ENCODE data around the gene ATP6V1E1.
A peak's percentile ranks its signal among the peaks of the same experiment; 100 is the strongest.

ATP6V1E1 gene

DNA sequence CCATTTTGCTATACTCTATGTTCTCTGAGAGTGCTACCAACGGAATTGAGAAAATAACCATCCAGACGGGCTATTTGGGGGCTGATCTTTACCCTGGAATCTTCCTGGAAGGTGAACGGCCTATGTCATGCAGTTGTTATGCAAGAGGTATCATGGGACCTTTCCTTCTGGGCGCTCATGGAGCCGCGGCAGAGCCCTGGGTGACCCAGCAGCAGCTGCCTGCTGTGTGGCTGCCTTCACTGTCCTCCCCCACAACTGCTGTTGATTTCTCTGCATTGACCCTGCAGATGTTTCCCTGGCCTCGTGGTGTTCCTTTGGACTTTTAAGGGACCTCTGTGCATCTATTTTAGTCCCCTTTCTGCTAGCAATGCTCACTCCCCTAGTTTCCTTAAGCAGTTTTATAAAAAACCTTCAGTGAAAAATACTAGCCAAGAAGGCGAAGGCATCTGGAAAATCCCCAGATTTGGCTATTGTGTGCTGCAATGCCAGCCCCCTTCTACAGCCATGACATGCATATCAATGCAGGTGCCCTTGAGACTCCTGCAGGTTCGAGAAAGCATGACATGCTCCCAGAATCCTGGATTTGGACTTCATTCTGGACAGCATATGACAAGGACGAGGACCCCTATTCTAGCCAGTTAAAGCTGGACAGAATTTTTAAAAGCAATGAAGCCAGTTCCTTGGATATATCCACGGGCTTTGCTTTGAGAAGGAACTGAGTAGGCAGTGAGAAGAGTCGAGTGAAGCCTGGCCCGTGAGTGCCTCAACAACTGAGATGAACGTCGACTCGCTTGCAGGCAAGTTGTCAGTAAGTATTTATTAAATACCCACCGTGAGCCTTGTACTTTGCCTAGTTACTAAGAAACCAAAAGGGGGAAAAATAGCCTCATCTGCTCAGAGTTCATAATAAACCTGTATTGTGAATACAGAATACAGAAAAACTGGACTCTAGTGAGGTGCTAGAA is 65.4 kb downstream of the ATP6V1E1 start, which contains the start of gene SLC25A18:
TSS of gene SLC25A18 (plus strand) at position 593 of the 965 bp plus-strand sequence. CDS start 16,447 bp downstream, outside the sequence.
- peak; percentile 79 for DNase-seq

DNA sequence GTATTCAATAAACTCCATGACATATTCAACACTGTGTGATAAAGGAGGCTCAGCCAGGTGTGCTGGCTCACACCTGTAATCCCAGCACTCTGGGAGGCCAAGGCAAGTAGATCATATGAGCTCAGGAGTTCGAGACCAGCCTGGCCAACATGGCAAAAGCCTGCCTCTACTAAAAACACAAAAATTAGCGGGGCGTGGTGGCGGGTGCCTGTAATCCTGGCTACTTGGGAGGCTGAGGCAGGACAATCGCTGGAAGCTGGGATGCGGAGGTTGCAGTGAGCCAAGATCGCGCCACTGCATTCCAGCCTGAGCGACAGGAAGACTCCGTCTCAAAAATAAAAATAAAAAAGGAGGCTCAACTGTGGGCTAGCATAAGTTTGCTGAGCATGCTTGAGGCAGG is 69.4 kb downstream of the ATP6V1E1 start:
- no peak overlapping the region for H3K4ac ChIP-seq (ENCODE audit: low read depth, low read length)
- no CpG with 5 or more reads among the region's 10 CpGs for WGBS (ENCODE audit: extremely low coverage, insufficient coverage, low lambda C conversion rate)
- H3K79me1 ChIP-seq (ENCODE audit: low read length) = no peaks in the 10 kb centered on the region
- H3K9ac ChIP-seq (ENCODE audit: low read length) = no peak overlapping the region
- H3K4me1 ChIP-seq (ENCODE audit: control insufficient read depth, low read depth, low read length) = peaks cover 3% of the 10 kb centered on the region
- H4K8ac ChIP-seq (ENCODE audit: low read depth, low read length) = no peak overlapping the region
- peaks cover 5% of the 10 kb centered on the region for H3K36me3 ChIP-seq (ENCODE audit: control insufficient read depth, insufficient read depth, low read length)
- no peak overlapping the region for H3K18ac ChIP-seq (ENCODE audit: low read length)
- H2BK5ac ChIP-seq (ENCODE audit: low read length) = no peak overlapping the region
- H4K5ac ChIP-seq (ENCODE audit: low read length) = no peak overlapping the region
- no peak overlapping the region for H3K4me2 ChIP-seq (ENCODE audit: low read length)
- no peak for DNase-seq
- H3K4me3 ChIP-seq (ENCODE audit: low read length) = no peak overlapping the region
- H3K79me2 ChIP-seq (ENCODE audit: control insufficient read depth, insufficient read depth, low read length) = no peaks in the 10 kb centered on the region
- H3K27me3 ChIP-seq (ENCODE audit: insufficient read depth, low read length, poor library complexity) = no peaks in the 10 kb centered on the region
- H3K27ac ChIP-seq (ENCODE audit: low read depth, low read length) = no peak overlapping the region
- no peak overlapping the region for H2BK15ac ChIP-seq (replicated peaks; ENCODE audit: low read depth)
- no peak overlapping the region for H3K56ac ChIP-seq (ENCODE audit: low read length)
- H3K23ac ChIP-seq (ENCODE audit: low read length) = no peak overlapping the region
- no peak overlapping the region for H2AK5ac ChIP-seq (ENCODE audit: low read length)
- no peak overlapping the region for H2BK120ac ChIP-seq (ENCODE audit: low read depth, low read length)

More for the DNA sequence above, 65.4 kb downstream of the ATP6V1E1 start, which contains the start of gene SLC25A18:
- no peak within 1 kb of the TSS for H3K4me2 ChIP-seq (ENCODE audit: low read length)
- no peak within 1 kb of the TSS for H3K4me3 ChIP-seq (ENCODE audit: low read length)
- H4K8ac ChIP-seq (ENCODE audit: low read depth, low read length) = no peak within 1 kb of the TSS
- H3K4me1 ChIP-seq (ENCODE audit: control insufficient read depth, low read depth, low read length) = peaks cover 3% of the 10 kb centered on the region
- no peaks in the 10 kb centered on the region for H3K79me2 ChIP-seq (ENCODE audit: control insufficient read depth, insufficient read depth, low read length)
- no peak within 1 kb of the TSS for H3K9ac ChIP-seq (ENCODE audit: low read length)
- no peak within 1 kb of the TSS for H3K18ac ChIP-seq (ENCODE audit: low read length)
- H3K36me3 ChIP-seq (ENCODE audit: control insufficient read depth, insufficient read depth, low read length) = peaks cover 2% of the 10 kb centered on the region
- peak within 1 kb of the TSS; percentile 26 for H3K27ac ChIP-seq (ENCODE audit: low read depth, low read length)
- no peak within 1 kb of the TSS for H2AK5ac ChIP-seq (ENCODE audit: low read length)
- H3K79me1 ChIP-seq (ENCODE audit: low read length) = no peaks in the 10 kb centered on the region
- no peak within 1 kb of the TSS for H3K23ac ChIP-seq (ENCODE audit: low read length)
- WGBS (ENCODE audit: extremely low coverage, insufficient coverage, low lambda C conversion rate) = no CpG with 5 or more reads among the region's 17 CpGs
- no peak within 1 kb of the TSS for H3K4ac ChIP-seq (ENCODE audit: low read depth, low read length)
- no peak within 1 kb of the TSS for H2BK15ac ChIP-seq (replicated peaks; ENCODE audit: low read depth)
- H3K56ac ChIP-seq (ENCODE audit: low read length) = peak within 1 kb of the TSS; percentile 52
- no peak within 1 kb of the TSS for H4K5ac ChIP-seq (ENCODE audit: low read length)
- no peaks in the 10 kb centered on the region for H3K27me3 ChIP-seq (ENCODE audit: insufficient read depth, low read length, poor library complexity)
- no peak within 1 kb of the TSS for H2BK120ac ChIP-seq (ENCODE audit: low read depth, low read length)
- H2BK5ac ChIP-seq (ENCODE audit: low read length) = no peak within 1 kb of the TSS

DNA sequence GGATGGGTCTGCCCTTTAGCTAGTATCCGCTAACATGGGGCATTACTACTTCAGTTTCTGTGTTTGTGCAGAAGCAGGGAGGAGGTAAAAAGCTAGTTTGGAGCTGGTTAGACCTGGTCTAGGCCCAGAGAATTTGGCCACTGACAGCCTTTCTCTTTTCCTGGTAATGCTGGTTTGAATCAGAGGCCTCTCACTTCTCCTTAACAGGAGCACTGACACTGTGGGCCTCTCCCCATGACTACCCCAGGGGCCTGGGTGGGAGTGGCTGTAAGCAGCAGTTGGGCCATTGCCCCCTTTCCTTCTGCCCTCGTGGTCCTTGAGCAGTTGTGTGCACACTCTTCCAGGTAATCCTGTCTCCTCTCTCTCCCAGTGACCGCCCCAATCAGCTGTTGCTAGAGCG is 73.7 kb downstream of the ATP6V1E1 start:
- Histone ChIP-seq H3K9ac (ENCODE audit: low read length) (no peak overlapping the region), H3K4me1 (ENCODE audit: control insufficient read depth, low read depth, low read length) (no peaks in the 10 kb centered on the region), H3K18ac (ENCODE audit: low read length) (no peak overlapping the region), H2BK120ac (ENCODE audit: low read depth, low read length) (no peak overlapping the region), H2BK15ac (replicated peaks; ENCODE audit: low read depth) (no peak overlapping the region), H3K4me2 (ENCODE audit: low read length) (no peak overlapping the region), H3K79me2 (ENCODE audit: control insufficient read depth, insufficient read depth, low read length) (no peaks in the 10 kb centered on the region), H2BK5ac (ENCODE audit: low read length) (no peak overlapping the region), H2AK5ac (ENCODE audit: low read length) (no peak overlapping the region), H3K36me3 (ENCODE audit: control insufficient read depth, insufficient read depth, low read length) (peaks cover 21% of the 10 kb centered on the region), H3K4me3 (ENCODE audit: low read length) (no peak overlapping the region), H3K27ac (ENCODE audit: low read depth, low read length) (no peak overlapping the region), H4K5ac (ENCODE audit: low read length) (no peak overlapping the region), H3K23ac (ENCODE audit: low read length) (no peak overlapping the region), H3K27me3 (ENCODE audit: insufficient read depth, low read length, poor library complexity) (no peaks in the 10 kb centered on the region), H3K4ac (ENCODE audit: low read depth, low read length) (no peak overlapping the region), H4K8ac (ENCODE audit: low read depth, low read length) (no peak overlapping the region), H3K56ac (ENCODE audit: low read length) (no peak overlapping the region), H3K79me1 (ENCODE audit: low read length) (no peaks in the 10 kb centered on the region)
- no CpG with 5 or more reads among the region's 4 CpGs for WGBS (ENCODE audit: extremely low coverage, insufficient coverage, low lambda C conversion rate)
- no peak for DNase-seq

DNA sequence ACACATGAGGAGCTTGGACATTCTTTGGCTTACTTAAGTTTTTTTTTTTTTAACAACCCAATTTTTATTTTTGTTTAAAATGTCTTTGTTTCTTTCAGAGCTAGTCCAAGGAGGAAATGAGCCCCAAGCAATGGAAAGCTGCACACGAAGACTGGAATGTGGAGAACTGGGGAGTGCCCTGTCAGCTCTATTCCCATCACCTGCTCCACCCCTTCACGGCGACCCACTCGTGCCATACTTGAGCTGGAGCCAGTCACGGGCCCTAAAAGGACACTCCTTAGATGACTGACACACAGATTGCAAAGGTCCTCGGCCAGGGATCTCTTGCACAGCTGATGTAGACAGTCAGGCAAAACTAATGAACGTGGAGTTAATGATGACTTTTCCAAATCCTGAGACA is 75.8 kb downstream of the ATP6V1E1 start:
- no peaks in the 10 kb centered on the region for H3K79me2 ChIP-seq (ENCODE audit: control insufficient read depth, insufficient read depth, low read length)
- no peak overlapping the region for H2BK120ac ChIP-seq (ENCODE audit: low read depth, low read length)
- H2BK15ac ChIP-seq (replicated peaks; ENCODE audit: low read depth) = no peak overlapping the region
- H3K4me3 ChIP-seq (ENCODE audit: low read length) = no peak overlapping the region
- H3K36me3 ChIP-seq (ENCODE audit: control insufficient read depth, insufficient read depth, low read length) = peaks cover 22% of the 10 kb centered on the region
- no peak overlapping the region for H2AK5ac ChIP-seq (ENCODE audit: low read length)
- H3K4me1 ChIP-seq (ENCODE audit: control insufficient read depth, low read depth, low read length) = no peaks in the 10 kb centered on the region
- no peak overlapping the region for H4K5ac ChIP-seq (ENCODE audit: low read length)
- no peak overlapping the region for H4K8ac ChIP-seq (ENCODE audit: low read depth, low read length)
- H3K79me1 ChIP-seq (ENCODE audit: low read length) = no peaks in the 10 kb centered on the region
- no peak overlapping the region for H3K56ac ChIP-seq (ENCODE audit: low read length)
- H3K23ac ChIP-seq (ENCODE audit: low read length) = no peak overlapping the region
- no peak overlapping the region for H3K4me2 ChIP-seq (ENCODE audit: low read length)
- H3K9ac ChIP-seq (ENCODE audit: low read length) = no peak overlapping the region
- no peaks in the 10 kb centered on the region for H3K27me3 ChIP-seq (ENCODE audit: insufficient read depth, low read length, poor library complexity)
- WGBS (ENCODE audit: extremely low coverage, insufficient coverage, low lambda C conversion rate) = no CpG with 5 or more reads among the region's 7 CpGs
- H3K18ac ChIP-seq (ENCODE audit: low read length) = no peak overlapping the region
- H3K4ac ChIP-seq (ENCODE audit: low read depth, low read length) = no peak overlapping the region
- H2BK5ac ChIP-seq (ENCODE audit: low read length) = no peak overlapping the region
- H3K27ac ChIP-seq (ENCODE audit: low read depth, low read length) = no peak overlapping the region
- no peak for DNase-seq

DNA sequence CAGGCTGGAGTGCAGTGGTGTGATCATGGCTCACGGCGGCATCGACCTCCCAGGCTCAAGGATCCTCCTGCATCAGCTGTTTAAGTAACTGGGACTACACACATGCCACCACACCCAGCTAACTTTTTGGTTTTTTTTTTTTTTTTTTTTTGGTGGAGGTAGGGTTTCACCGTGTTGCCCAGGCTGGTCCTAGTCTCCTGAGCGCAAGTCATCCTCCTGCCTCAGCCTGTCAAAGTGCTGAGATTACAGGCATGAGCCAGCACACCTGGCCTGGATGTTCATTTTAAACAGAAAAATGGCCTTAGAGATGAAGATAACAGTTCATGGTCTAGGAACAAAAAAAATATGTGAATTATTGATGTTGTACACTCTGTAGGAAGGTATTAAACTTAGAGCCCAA is 78.9 kb downstream of the ATP6V1E1 start:
- H2BK120ac ChIP-seq (ENCODE audit: low read depth, low read length) = no peak overlapping the region
- no peaks in the 10 kb centered on the region for H3K79me2 ChIP-seq (ENCODE audit: control insufficient read depth, insufficient read depth, low read length)
- H4K8ac ChIP-seq (ENCODE audit: low read depth, low read length) = no peak overlapping the region
- no peak overlapping the region for H2BK15ac ChIP-seq (replicated peaks; ENCODE audit: low read depth)
- H3K23ac ChIP-seq (ENCODE audit: low read length) = no peak overlapping the region
- no peak overlapping the region for H4K5ac ChIP-seq (ENCODE audit: low read length)
- no peaks in the 10 kb centered on the region for H3K4me1 ChIP-seq (ENCODE audit: control insufficient read depth, low read depth, low read length)
- no peak overlapping the region for H3K27ac ChIP-seq (ENCODE audit: low read depth, low read length)
- no peak overlapping the region for H3K4me3 ChIP-seq (ENCODE audit: low read length)
- no peak overlapping the region for H3K9ac ChIP-seq (ENCODE audit: low read length)
- no peak overlapping the region for H3K18ac ChIP-seq (ENCODE audit: low read length)
- peaks cover 22% of the 10 kb centered on the region for H3K36me3 ChIP-seq (ENCODE audit: control insufficient read depth, insufficient read depth, low read length)
- no peak overlapping the region for H2AK5ac ChIP-seq (ENCODE audit: low read length)
- WGBS (ENCODE audit: extremely low coverage, insufficient coverage, low lambda C conversion rate) = no CpG with 5 or more reads among the region's 5 CpGs
- H3K79me1 ChIP-seq (ENCODE audit: low read length) = no peaks in the 10 kb centered on the region
- no peak overlapping the region for H3K4ac ChIP-seq (ENCODE audit: low read depth, low read length)
- H3K4me2 ChIP-seq (ENCODE audit: low read length) = no peak overlapping the region
- no peak overlapping the region for H2BK5ac ChIP-seq (ENCODE audit: low read length)
- DNase-seq = no peak
- no peaks in the 10 kb centered on the region for H3K27me3 ChIP-seq (ENCODE audit: insufficient read depth, low read length, poor library complexity)
- no peak overlapping the region for H3K56ac ChIP-seq (ENCODE audit: low read length)
